ENCODE data around the gene TUBGCP6. TPM values are rescaled to one million over a fixed set of nuclear protein-coding genes. Genes with fewer than 3 reads are reported as not detected.
"Not testable (repeated sequence)": the region's sequence is repeated elsewhere in the genome, so short reads cannot be mapped to it uniquely, and the experiment has no call there.

The TUBGCP6 gene
- total and polyA plus RNA-seq, 4 donors = 23.0 to 68.3 (median 51.0) TPM

GRCh38 chr22:50273352-50273751, 28.5 kb upstream of the TUBGCP6 start:
- not testable (repeated sequence) for H3K4me3 ChIP-seq (ENCODE audit: low read depth, low read length); H3K27ac ChIP-seq (ENCODE audit: low read depth, low read length); H3K27me3 ChIP-seq (ENCODE audit: control insufficient read depth, insufficient read depth, low read length); H3K9me3 ChIP-seq (ENCODE audit: control insufficient read depth, insufficient read depth, low read length)
- H3K36me3 ChIP-seq (ENCODE audit: control insufficient read depth, insufficient read depth, low read length) = peaks cover 47% of the 10 kb centered on the region
- no CpG with 5 or more reads among the region's 11 CpGs for WGBS (ENCODE audit: insufficient coverage)
- DNase-seq (ENCODE audit: low read depth in 4 of 6, low spot score in 6 of 6) = peak in 1 of 6 donors; percentile 7
- H3K4me1 ChIP-seq (ENCODE audit: control insufficient read depth, insufficient read depth, low read length) = peaks cover 57% of the 10 kb centered on the region

DNA sequence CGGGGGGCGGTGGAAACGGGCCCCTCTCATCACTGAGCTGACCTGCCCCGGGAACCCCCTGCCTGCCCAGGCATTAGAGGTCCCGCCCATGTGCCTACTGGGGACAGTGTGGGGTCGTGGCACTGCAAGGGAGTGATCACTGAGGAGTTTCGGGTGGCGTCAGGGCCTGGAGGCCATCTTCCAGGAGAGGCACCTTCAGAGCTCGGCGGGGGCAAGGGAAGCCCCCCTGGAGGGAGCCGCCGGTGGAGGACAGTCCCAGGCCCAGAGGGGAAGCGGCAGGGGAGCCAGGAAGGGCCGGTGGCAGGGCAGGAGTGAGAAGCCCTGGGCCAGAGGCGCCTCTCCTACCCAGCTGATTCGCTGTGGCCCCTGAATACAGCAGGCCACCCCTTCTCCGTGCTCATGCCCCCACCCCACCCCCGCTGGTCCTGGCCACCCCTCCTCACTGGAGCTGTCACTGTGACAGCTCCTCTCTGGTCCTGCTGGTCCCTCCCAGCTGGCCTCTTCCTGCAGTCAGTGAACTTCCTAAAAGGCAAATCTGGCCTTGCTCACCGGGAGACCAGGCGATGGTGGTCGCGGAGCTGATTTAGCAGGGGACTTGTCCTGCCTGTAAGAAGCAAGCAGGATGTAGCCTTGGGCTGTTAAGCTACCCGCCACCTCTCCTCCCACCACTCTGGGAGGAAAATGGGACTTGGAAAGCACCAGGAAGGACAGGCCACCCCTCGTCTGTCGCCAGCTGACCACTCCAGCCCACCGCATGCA, 27.4 kb upstream of the TUBGCP6 start:
- H3K4me3 ChIP-seq (ENCODE audit: low read depth, low read length) = no peak overlapping the region
- peaks cover 65% of the 10 kb centered on the region for H3K4me1 ChIP-seq (ENCODE audit: control insufficient read depth, insufficient read depth, low read length)
- peaks cover 38% of the 10 kb centered on the region for H3K36me3 ChIP-seq (ENCODE audit: control insufficient read depth, insufficient read depth, low read length)
- DNase-seq (ENCODE audit: low read depth in 4 of 6, low spot score in 6 of 6) = peak in 1 of 6 donors; percentile 18
- peak overlapping the region; percentile 67 for H3K27ac ChIP-seq (ENCODE audit: low read depth, low read length)
- 35% methylated on average over 20 of the region's 26 CpGs for WGBS (ENCODE audit: insufficient coverage)
- no peaks in the 10 kb centered on the region for H3K27me3 ChIP-seq (ENCODE audit: control insufficient read depth, insufficient read depth, low read length)
- H3K9me3 ChIP-seq (ENCODE audit: control insufficient read depth, insufficient read depth, low read length) = no peaks in the 10 kb centered on the region

- peak in 2 of 6 donors; percentile 87 to 90 for DNase-seq (ENCODE audit: low read depth in 4 of 6, low spot score in 6 of 6)
- Histone ChIP-seq H3K4me3 (ENCODE audit: low read depth, low read length) (peak overlapping the region; percentile 26), H3K9me3 (ENCODE audit: control insufficient read depth, insufficient read depth, low read length) (no peaks in the 10 kb centered on the region), H3K27me3 (ENCODE audit: control insufficient read depth, insufficient read depth, low read length) (no peaks in the 10 kb centered on the region), H3K4me1 (ENCODE audit: control insufficient read depth, insufficient read depth, low read length) (peaks cover 71% of the 10 kb centered on the region), H3K27ac (ENCODE audit: low read depth, low read length) (no peak overlapping the region), H3K36me3 (ENCODE audit: control insufficient read depth, insufficient read depth, low read length) (peaks cover 38% of the 10 kb centered on the region)
- under 1% methylated on average over 33 of the region's 45 CpGs for WGBS (ENCODE audit: insufficient coverage)
Observed at GRCh38 chr22:50271519-50271970, 26.7 kb upstream of the TUBGCP6 start.

- peaks cover 38% of the 10 kb centered on the region for H3K36me3 ChIP-seq (ENCODE audit: control insufficient read depth, insufficient read depth, low read length)
- peak overlapping the region; percentile 53 for H3K27ac ChIP-seq (ENCODE audit: low read depth, low read length)
- WGBS (ENCODE audit: insufficient coverage) = 1% methylated on average over 51 of the region's 53 CpGs
- peaks cover 74% of the 10 kb centered on the region for H3K4me1 ChIP-seq (ENCODE audit: control insufficient read depth, insufficient read depth, low read length)
- peak overlapping the region; percentile 49 for H3K4me3 ChIP-seq (ENCODE audit: low read depth, low read length)
- no peaks in the 10 kb centered on the region for H3K9me3 ChIP-seq (ENCODE audit: control insufficient read depth, insufficient read depth, low read length)
- H3K27me3 ChIP-seq (ENCODE audit: control insufficient read depth, insufficient read depth, low read length) = no peaks in the 10 kb centered on the region
- DNase-seq (ENCODE audit: low read depth in 4 of 6, low spot score in 6 of 6) = peak in 2 of 6 donors; percentile 8 to 69
Observed at GRCh38 chr22:50270666-50271394, 26.0 kb upstream of the TUBGCP6 start.

GRCh38 chr22:50269970-50270665, 25.3 kb upstream of the TUBGCP6 start, which contains the start of gene MAPK11:
MAPK11 (minus strand) TSS chr22:50270380; CDS start chr22:50270292, 88 bp downstream.
- H3K9me3 ChIP-seq (ENCODE audit: control insufficient read depth, insufficient read depth, low read length) = no peaks in the 10 kb centered on the region
- peak within 1 kb of the TSS; percentile 49 for H3K4me3 ChIP-seq (ENCODE audit: low read depth, low read length)
- WGBS (ENCODE audit: insufficient coverage) = under 1% methylated on average over 88 of the region's 92 CpGs
- H3K27ac ChIP-seq (ENCODE audit: low read depth, low read length) = peak within 1 kb of the TSS; percentile 67
- H3K36me3 ChIP-seq (ENCODE audit: control insufficient read depth, insufficient read depth, low read length) = peaks cover 38% of the 10 kb centered on the region
- H3K4me1 ChIP-seq (ENCODE audit: control insufficient read depth, insufficient read depth, low read length) = peaks cover 71% of the 10 kb centered on the region
- DNase-seq (ENCODE audit: low read depth in 4 of 6, low spot score in 6 of 6) = peak in 2 of 6 donors; percentile 77
- no peaks in the 10 kb centered on the region for H3K27me3 ChIP-seq (ENCODE audit: control insufficient read depth, insufficient read depth, low read length)

- H3K27ac ChIP-seq (ENCODE audit: low read depth, low read length) = peak overlapping the region; percentile 67
Observed at GRCh38 chr22:50269573-50269969, 24.7 kb upstream of the TUBGCP6 start.

DNA sequence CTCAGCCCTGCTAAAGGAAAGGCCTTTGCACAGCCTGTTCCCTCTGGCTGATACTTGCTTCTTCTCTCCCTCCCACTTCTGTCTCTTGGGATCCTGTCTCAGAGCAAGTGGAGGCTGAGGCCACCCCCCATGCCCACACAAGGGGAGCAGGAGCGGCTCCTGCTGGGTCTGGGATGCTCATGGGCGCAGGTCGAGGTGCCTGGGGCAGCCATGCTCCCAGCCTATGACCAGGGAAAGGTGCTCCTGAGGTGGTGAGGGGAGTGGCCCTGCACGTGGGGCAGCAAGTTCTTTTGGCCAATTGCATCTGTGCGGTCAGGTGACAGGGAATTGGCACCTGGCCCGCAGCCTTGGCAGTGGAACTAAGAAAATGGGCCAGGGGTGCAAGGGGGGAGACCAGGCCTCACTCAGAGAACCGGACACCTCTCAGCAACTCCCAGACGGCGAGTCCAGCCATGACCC, 23.9 kb upstream of the TUBGCP6 start:
- H3K27ac ChIP-seq (ENCODE audit: low read depth, low read length) = no peak overlapping the region
- no peaks in the 10 kb centered on the region for H3K9me3 ChIP-seq (ENCODE audit: control insufficient read depth, insufficient read depth, low read length)
- no peaks in the 10 kb centered on the region for H3K27me3 ChIP-seq (ENCODE audit: control insufficient read depth, insufficient read depth, low read length)
- H3K4me1 ChIP-seq (ENCODE audit: control insufficient read depth, insufficient read depth, low read length) = peaks cover 60% of the 10 kb centered on the region
- DNase-seq (ENCODE audit: low read depth in 4 of 6, low spot score in 6 of 6) = peak in 2 of 6 donors; percentile 32 to 60
- peaks cover 44% of the 10 kb centered on the region for H3K36me3 ChIP-seq (ENCODE audit: control insufficient read depth, insufficient read depth, low read length)
- WGBS (ENCODE audit: insufficient coverage) = 53% methylated on average over 8 of the region's 9 CpGs
- no peak overlapping the region for H3K4me3 ChIP-seq (ENCODE audit: low read depth, low read length)

More at GRCh38 chr22:50269573-50269969, 24.7 kb upstream of the TUBGCP6 start:
- H3K27me3 ChIP-seq (ENCODE audit: control insufficient read depth, insufficient read depth, low read length) = no peaks in the 10 kb centered on the region
- WGBS (ENCODE audit: insufficient coverage) = 6% methylated on average over 17 of the region's 18 CpGs
- DNase-seq (ENCODE audit: low read depth in 4 of 6, low spot score in 6 of 6) = peak in 2 of 6 donors; percentile 10 to 41
- peaks cover 39% of the 10 kb centered on the region for H3K36me3 ChIP-seq (ENCODE audit: control insufficient read depth, insufficient read depth, low read length)
- peaks cover 67% of the 10 kb centered on the region for H3K4me1 ChIP-seq (ENCODE audit: control insufficient read depth, insufficient read depth, low read length)
- no peaks in the 10 kb centered on the region for H3K9me3 ChIP-seq (ENCODE audit: control insufficient read depth, insufficient read depth, low read length)
- H3K4me3 ChIP-seq (ENCODE audit: low read depth, low read length) = peak overlapping the region; percentile 31

GRCh38 chr22:50267591-50268390, 23.0 kb upstream of the TUBGCP6 start:
- 13% methylated on average over 67 of the region's 75 CpGs for WGBS (ENCODE audit: insufficient coverage)
- Histone ChIP-seq H3K27ac (ENCODE audit: low read depth, low read length) (no peak overlapping the region), H3K27me3 (ENCODE audit: control insufficient read depth, insufficient read depth, low read length) (no peaks in the 10 kb centered on the region), H3K36me3 (ENCODE audit: control insufficient read depth, insufficient read depth, low read length) (peaks cover 51% of the 10 kb centered on the region), H3K4me3 (ENCODE audit: low read depth, low read length) (no peak overlapping the region), H3K4me1 (ENCODE audit: control insufficient read depth, insufficient read depth, low read length) (peaks cover 63% of the 10 kb centered on the region), H3K9me3 (ENCODE audit: control insufficient read depth, insufficient read depth, low read length) (no peaks in the 10 kb centered on the region)
- peak in 3 of 6 donors; percentile 57 to 96 (median 84) for DNase-seq (ENCODE audit: low read depth in 4 of 6, low spot score in 6 of 6)
